HFFc6 (cell line): ENCODE measurements around the gene RLN3. TPM values are rescaled to one million over a fixed set of nuclear protein-coding genes. Genes with fewer than 3 reads are reported as not detected.
A peak's percentile ranks its signal among the peaks of the same experiment; 100 is the strongest.
"Not testable (repeated sequence)": the region's sequence is repeated elsewhere in the genome, so short reads cannot be mapped to it uniquely, and the experiment has no call there.

Experiments used
- DNase-seq: peaks from one replicate; pipeline ENCODE4 v3.0.0-alpha.2; 2018
- H3K27ac Mint-ChIP-seq: 2 replicates; pipeline ENCODE4 v1.8.0; 2020; ENCODE audit warnings: mild to moderate bottlenecking, mixed read lengths
- H3K27me3 Mint-ChIP-seq: 2 replicates; pipeline ENCODE4 v1.8.0; 2021; ENCODE audit warnings: mild to moderate bottlenecking, moderate library complexity, mixed read lengths; ENCODE audit not compliant: insufficient read depth
- H3K36me3 Mint-ChIP-seq: 2 replicates; pipeline ENCODE4 v1.8.0; 2021; ENCODE audit warnings: low read depth, mixed read lengths
- H3K4me1 Mint-ChIP-seq: 2 replicates; pipeline ENCODE4 v1.8.0; 2020; ENCODE audit warnings: low read depth, mixed read lengths
- H3K4me3 Mint-ChIP-seq: 2 replicates; pipeline ENCODE4 v1.8.0; 2020; ENCODE audit warnings: mild to moderate bottlenecking, moderate library complexity, mixed read lengths
- H3K9me3 Mint-ChIP-seq: 2 replicates; pipeline ENCODE4 v1.8.0; 2020; ENCODE audit warnings: mild to moderate bottlenecking, mixed read lengths
- total RNA-seq, 6 experiments: library from RNA; stranded (reverse); fragmentation: NEBNext Ultra II Directional; extraction: Animal tissue kit (Norgen Biotek cat#: 25700); gene quantifications; 2 replicates in 1 of 6; 3 replicates in 5 of 6; pipeline ENCODE4 v1.2.3, GENCODE V29; 2021
- TF ChIP-seq, protein P1 (sequence below): fragments of 200-600 bp; sonication (generic); IDR thresholded peaks from 2 replicates; pipeline ENCODE4 v1.5.0; 2021; ENCODE audit warnings: antibody characterized with exemption, mild to moderate bottlenecking

RLN3 gene
- total RNA-seq, 6 experiments from 2014 or later, result not detected

DNA sequence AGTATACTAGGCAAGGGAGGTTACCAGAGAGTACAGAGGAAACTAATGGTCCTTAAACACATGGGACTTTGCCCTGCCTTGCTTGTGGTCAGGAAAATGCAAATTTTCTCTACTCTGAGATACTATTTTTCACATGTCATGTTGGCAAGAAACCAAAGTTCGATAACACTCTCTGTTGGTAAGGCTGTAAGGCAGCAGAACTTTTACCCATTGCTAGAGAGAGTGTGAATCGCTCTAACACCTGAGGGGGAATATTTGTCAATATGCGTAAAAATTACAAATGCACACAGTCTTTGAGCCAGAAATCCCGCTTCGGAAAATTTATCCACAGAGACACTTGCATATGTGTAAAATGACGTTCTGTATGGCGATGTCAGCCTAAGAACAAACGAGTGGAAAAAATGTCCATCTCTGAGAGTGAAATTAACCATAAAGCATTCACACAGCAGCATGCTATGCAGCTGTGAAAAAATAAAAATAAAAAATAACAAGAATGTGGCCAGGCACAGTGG, 12.4 kb upstream of the RLN3 start:
- DNase-seq, result no peak
- H3K27me3 Mint-ChIP-seq, result no peaks in the 10 kb centered on the region; the same call in 1 of the 2 replicates
- peaks cover 9% of the 10 kb centered on the region for H3K4me1 Mint-ChIP-seq
- H3K36me3 Mint-ChIP-seq, result no peaks in the 10 kb centered on the region
- H3K9me3 Mint-ChIP-seq, result no peaks in the 10 kb centered on the region
- H3K4me3 Mint-ChIP-seq, result no peak overlapping the region
- H3K27ac Mint-ChIP-seq, result no peak overlapping the region
- TF ChIP-seq, protein P1, sequence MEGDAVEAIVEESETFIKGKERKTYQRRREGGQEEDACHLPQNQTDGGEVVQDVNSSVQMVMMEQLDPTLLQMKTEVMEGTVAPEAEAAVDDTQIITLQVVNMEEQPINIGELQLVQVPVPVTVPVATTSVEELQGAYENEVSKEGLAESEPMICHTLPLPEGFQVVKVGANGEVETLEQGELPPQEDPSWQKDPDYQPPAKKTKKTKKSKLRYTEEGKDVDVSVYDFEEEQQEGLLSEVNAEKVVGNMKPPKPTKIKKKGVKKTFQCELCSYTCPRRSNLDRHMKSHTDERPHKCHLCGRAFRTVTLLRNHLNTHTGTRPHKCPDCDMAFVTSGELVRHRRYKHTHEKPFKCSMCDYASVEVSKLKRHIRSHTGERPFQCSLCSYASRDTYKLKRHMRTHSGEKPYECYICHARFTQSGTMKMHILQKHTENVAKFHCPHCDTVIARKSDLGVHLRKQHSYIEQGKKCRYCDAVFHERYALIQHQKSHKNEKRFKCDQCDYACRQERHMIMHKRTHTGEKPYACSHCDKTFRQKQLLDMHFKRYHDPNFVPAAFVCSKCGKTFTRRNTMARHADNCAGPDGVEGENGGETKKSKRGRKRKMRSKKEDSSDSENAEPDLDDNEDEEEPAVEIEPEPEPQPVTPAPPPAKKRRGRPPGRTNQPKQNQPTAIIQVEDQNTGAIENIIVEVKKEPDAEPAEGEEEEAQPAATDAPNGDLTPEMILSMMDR, result no peak

DNA sequence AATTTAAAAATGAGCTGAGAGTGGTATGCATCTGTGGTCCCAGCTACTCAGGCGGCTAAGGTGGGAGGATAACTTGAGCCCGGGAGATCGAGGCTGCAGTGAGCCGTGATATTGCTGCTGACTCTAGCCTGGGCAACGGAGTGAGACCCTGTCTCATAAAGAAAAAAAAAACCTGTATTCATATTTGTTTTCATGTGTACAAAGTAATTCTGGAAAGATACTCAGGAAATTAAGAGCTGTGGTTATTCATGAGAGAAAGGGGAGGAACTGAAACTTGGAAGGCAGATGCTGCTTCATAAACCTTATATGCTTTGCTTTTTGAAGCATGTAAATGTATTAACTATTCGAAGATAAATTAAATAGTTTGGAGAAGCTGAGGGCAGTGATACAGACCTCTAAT, 8.8 kb upstream of the RLN3 start:
- no peak for DNase-seq
- no peak overlapping the region for H3K4me3 Mint-ChIP-seq
- no peaks in the 10 kb centered on the region; the same call in 1 of the 2 replicates for H3K27me3 Mint-ChIP-seq
- H3K36me3 Mint-ChIP-seq, result no peaks in the 10 kb centered on the region
- no peaks in the 10 kb centered on the region for H3K9me3 Mint-ChIP-seq
- TF ChIP-seq, protein P1, result no peak
- H3K4me1 Mint-ChIP-seq, result peaks cover 11% of the 10 kb centered on the region
- H3K27ac Mint-ChIP-seq, result no peak overlapping the region

DNA sequence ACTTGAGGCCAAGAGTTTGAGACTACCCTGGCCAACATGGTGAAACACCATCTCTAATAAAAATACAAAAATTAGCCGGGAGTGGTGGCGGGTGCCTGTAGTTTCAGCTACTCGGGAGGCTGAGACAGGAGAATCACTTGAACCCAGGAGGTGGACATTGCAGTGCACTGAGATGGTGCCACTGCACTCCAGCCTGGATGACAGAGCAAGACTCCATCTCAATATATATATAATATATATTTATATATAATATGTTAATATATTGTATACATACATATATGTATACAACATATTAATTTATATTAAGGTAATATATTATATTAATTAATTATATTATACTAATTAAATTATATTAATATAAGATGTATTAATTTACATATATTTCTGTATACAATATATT, 8.2 kb upstream of the RLN3 start:
- DNase-seq, H3K36me3 Mint-ChIP-seq, H3K9me3 Mint-ChIP-seq, H3K4me3 Mint-ChIP-seq, H3K27me3 Mint-ChIP-seq, H3K27ac Mint-ChIP-seq: not testable (repeated sequence)
- H3K4me1 Mint-ChIP-seq, result peaks cover 11% of the 10 kb centered on the region

DNA sequence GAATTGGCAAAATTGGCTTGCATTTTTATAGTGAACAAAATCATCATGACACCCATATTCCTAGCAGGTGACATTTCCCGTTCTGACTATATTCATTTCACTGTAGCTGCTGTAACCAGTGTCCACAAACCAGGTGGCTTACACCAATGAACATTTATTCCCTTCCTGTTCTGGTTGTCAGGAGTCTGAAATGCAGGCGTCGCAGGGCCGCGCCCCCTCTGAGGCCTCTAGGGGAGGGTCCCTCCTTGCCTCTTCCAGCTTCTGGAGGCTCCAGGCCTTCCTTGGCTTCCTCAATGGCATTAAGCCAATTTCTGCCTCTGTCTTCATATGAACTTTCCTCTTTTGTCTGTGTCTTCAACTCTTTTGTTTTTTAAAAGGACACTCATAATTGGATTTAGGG, 6.5 kb upstream of the RLN3 start:
- TF ChIP-seq, protein P1, result no peak
- H3K4me1 Mint-ChIP-seq, result peaks cover 11% of the 10 kb centered on the region
- H3K27me3 Mint-ChIP-seq, result no peaks in the 10 kb centered on the region; the same call in none of the 2 replicates
- no peak overlapping the region for H3K4me3 Mint-ChIP-seq
- H3K36me3 Mint-ChIP-seq, result no peaks in the 10 kb centered on the region
- DNase-seq, result no peak
- no peaks in the 10 kb centered on the region for H3K9me3 Mint-ChIP-seq
- H3K27ac Mint-ChIP-seq, result no peak overlapping the region

DNA sequence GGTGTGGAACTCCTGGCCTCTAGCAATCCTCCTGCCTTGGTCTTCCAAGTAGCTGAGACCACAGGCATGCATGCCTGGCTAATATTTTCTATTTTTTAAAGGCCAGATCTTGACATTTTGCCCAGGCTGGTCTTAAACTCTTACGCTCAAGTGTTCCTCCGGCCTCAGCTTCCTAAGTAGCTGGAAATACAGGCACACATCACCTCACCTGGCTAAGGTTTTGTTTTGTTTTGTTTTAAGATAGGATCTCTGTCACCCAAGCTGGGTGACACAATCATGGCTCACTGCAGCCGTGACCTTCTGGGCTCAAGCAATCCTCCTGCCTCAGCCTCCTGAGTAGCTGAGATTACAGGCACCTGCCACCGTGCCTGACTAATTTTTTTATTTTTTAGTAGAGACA, 5.5 kb upstream of the RLN3 start:
- Mint-ChIP-seq H3K4me3 (no peak overlapping the region), H3K36me3 (no peaks in the 10 kb centered on the region), H3K9me3 (no peaks in the 10 kb centered on the region), H3K4me1 (peaks cover 11% of the 10 kb centered on the region), H3K27ac (no peak overlapping the region), H3K27me3 (peaks cover 2% of the 10 kb centered on the region)
- TF ChIP-seq, protein P1, result no peak
- peak; percentile 29 for DNase-seq

DNA sequence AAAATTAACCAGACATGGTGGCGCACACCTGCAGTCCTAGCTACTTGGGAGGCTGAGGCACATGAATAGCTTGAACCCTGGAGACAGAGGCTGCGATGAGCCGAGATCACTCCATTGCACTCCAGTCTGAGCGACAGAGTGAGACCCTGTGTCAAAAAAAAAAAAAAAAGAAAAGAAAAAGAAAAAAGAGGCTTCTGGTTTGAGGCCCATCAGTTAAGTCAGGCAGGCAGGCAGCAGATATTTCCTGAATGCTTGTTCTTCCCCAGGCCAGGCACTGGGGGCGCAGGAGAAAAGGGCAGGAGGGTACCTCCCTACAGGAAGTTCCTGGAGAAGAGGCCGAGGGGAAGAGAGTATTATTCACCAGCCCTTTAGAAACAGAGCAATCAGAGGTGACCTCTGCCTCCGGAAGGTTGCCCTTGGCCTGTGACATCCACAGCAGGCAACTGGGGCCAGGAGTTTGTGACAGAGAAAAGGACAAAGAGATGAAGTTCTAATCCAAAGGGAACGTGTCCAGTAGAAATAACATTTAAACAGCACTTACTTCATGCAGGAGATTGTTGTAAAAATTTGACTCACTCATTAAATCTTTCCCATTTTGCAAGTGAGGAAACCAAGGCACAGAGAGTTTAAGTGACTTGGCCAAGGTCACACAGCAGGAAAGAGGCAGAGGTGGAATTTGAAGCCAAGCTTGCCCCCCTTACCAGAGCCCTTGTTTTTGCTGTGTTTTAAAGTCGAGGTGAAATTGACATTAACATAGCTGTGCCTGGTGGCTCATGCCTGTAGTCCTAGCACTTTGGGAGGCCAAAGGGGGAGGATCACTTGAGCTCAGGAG, 4.3 kb upstream of the RLN3 start:
- H3K4me3 Mint-ChIP-seq, result no peak overlapping the region
- peaks cover 11% of the 10 kb centered on the region for H3K4me1 Mint-ChIP-seq
- DNase-seq, result no peak

DNA sequence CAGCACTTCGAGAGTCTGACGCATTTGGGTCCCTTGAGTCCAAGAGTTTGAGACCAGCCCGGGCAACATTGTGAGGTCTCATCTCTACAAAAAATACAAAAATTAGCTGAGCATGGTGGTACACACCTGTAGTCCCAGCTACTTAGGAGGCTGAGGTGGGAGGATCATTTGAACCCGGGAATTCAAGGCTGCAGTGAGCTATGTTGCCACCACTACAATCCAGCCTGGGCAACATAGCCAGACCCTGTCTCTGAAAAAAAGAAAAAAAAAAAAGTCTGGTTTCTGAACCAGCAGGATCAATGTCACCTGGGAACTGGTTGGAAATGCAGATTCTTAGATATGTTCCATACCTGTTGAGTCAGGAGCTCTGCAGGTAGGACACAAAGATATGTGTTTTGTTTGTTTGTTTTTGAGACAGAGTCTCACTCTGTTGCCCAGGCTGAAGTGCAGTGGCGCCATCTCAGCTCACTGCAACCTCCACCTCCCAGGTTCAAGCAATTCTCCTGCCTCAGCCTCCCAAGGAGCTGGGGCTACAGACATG, 1.2 kb upstream of the RLN3 start:
- H3K4me3 Mint-ChIP-seq, DNase-seq, H3K9me3 Mint-ChIP-seq, H3K27ac Mint-ChIP-seq, H3K27me3 Mint-ChIP-seq, H3K36me3 Mint-ChIP-seq: not testable (repeated sequence)
- peaks cover 11% of the 10 kb centered on the region for H3K4me1 Mint-ChIP-seq

More for the DNA sequence above, 4.3 kb upstream of the RLN3 start:
- Mint-ChIP-seq H3K36me3 (no peaks in the 10 kb centered on the region), H3K27ac (peak overlapping the region; percentile 61; the same call in 1 of the 2 replicates), H3K27me3 (peaks cover 3% of the 10 kb centered on the region), H3K9me3 (no peaks in the 10 kb centered on the region)
- TF ChIP-seq, protein P1, result no peak
